SK-N-SH (cell line): Measurements from ENCODE around the gene MRPS24.

Source experiments
- CHD2 ChIP-seq: fragments of 150-350 bp; IDR thresholded peaks from 2 replicates; pipeline ENCODE4 v1.6.1; 2018; ENCODE audit warnings: low read length; ENCODE audit not compliant: partially characterized antibody
- CTCF ChIP-seq: fragments of 200-600 bp; sonication (generic); IDR thresholded peaks from 2 replicates; pipeline ENCODE4 v1.6.1; 2017; ENCODE audit warnings: antibody characterized with exemption, mild to moderate bottlenecking, moderate library complexity
- ELF1 ChIP-seq: IDR thresholded peaks from 2 replicates; pipeline ENCODE4 v1.4.0; 2012
- FOXJ3 ChIP-seq: sonication (generic); formaldehyde crosslinking; IDR thresholded peaks from 2 replicates; pipeline ENCODE4 v1.5.1; 2020; ENCODE audit warnings: mild to moderate bottlenecking, missing genetic modification reagents
- JUND ChIP-seq: IDR thresholded peaks from 2 replicates; pipeline ENCODE4 v1.4.0; 2012
- MXI1 ChIP-seq: IDR thresholded peaks from 2 replicates; pipeline ENCODE4 v1.6.1; 2012; ENCODE audit warnings: mild to moderate bottlenecking, low read depth, low read length, improper control_type of control experiment
- NRF1 ChIP-seq: IDR thresholded peaks from 2 replicates; pipeline ENCODE4 v1.6.1; 2012; ENCODE audit warnings: low read depth, mild to moderate bottlenecking, low read length
- PBX3 ChIP-seq: IDR thresholded peaks from 2 replicates; pipeline ENCODE4; 2012
- POLR2AphosphoS5 ChIP-seq: IDR thresholded peaks from 2 replicates; pipeline ENCODE4 v1.6.1; 2012; ENCODE audit warnings: low read depth, low read length
- RAD21 ChIP-seq: IDR thresholded peaks from 2 replicates; pipeline ENCODE4 v1.6.1; 2012; ENCODE audit warnings: mild to moderate bottlenecking, low read length
- TAF1 ChIP-seq: IDR thresholded peaks from 2 replicates; pipeline ENCODE4 v1.6.1; 2012; ENCODE audit warnings: low read depth, mild to moderate bottlenecking, low read length, moderate library complexity, borderline replicate concordance
- YY1 ChIP-seq: IDR thresholded peaks from 2 replicates; pipeline ENCODE4 v1.4.0; 2012; ENCODE audit warnings: low read depth, mild to moderate bottlenecking
- TF ChIP-seq, protein P1 (sequence below): fragments of 150-350 bp; IDR thresholded peaks from 2 replicates; pipeline ENCODE4 v1.6.1; 2017; ENCODE audit warnings: antibody characterized with exemption, low read length, low read depth, borderline replicate concordance
- TF ChIP-seq, protein P2 (sequence below): IDR thresholded peaks from 2 replicates; pipeline ENCODE4 v1.4.0; 2012; ENCODE audit warnings: low read depth, borderline replicate concordance

GRCh38 chr7:43880596-43880995, 11.3 kb upstream of the MRPS24 start:
- no peak for TF ChIP-seq CHD2
- TF ChIP-seq, protein P1, sequence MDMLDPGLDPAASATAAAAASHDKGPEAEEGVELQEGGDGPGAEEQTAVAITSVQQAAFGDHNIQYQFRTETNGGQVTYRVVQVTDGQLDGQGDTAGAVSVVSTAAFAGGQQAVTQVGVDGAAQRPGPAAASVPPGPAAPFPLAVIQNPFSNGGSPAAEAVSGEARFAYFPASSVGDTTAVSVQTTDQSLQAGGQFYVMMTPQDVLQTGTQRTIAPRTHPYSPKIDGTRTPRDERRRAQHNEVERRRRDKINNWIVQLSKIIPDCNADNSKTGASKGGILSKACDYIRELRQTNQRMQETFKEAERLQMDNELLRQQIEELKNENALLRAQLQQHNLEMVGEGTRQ: no peak
- TF ChIP-seq CTCF: no peak
- no peak for TF ChIP-seq PBX3
- no peak for TF ChIP-seq TAF1
- TF ChIP-seq, protein P2, sequence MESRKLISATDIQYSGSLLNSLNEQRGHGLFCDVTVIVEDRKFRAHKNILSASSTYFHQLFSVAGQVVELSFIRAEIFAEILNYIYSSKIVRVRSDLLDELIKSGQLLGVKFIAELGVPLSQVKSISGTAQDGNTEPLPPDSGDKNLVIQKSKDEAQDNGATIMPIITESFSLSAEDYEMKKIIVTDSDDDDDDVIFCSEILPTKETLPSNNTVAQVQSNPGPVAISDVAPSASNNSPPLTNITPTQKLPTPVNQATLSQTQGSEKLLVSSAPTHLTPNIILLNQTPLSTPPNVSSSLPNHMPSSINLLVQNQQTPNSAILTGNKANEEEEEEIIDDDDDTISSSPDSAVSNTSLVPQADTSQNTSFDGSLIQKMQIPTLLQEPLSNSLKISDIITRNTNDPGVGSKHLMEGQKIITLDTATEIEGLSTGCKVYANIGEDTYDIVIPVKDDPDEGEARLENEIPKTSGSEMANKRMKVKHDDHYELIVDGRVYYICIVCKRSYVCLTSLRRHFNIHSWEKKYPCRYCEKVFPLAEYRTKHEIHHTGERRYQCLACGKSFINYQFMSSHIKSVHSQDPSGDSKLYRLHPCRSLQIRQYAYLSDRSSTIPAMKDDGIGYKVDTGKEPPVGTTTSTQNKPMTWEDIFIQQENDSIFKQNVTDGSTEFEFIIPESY: no peak
- TF ChIP-seq YY1: no peak
- TF ChIP-seq JUND: no peak
- TF ChIP-seq RAD21: no peak
- no peak for TF ChIP-seq ELF1
- TF ChIP-seq FOXJ3: no peak
- no peak for TF ChIP-seq MXI1
- TF ChIP-seq POLR2AphosphoS5: no peak
- TF ChIP-seq NRF1: no peak
